ENCODE results near the gene MRM3.

The MRM3 gene

GRCh38 chr17:798246-798645 lies 16.1 kb downstream of the MRM3 start:
- no peak for TF ChIP-seq CTCF (IDR thresholded peaks at IDR 0.05; ENCODE audit: low read depth, low read length)
- H3K4me3 ChIP-seq (replicated peaks in 1 of 2; ENCODE audit: low read depth in 2 of 2, low read length in 2 of 2), result no peak overlapping the region
- DNase-seq (ENCODE audit: low read depth in 2 of 2), result no peak

GRCh38 chr17:799261-799660 lies 17.1 kb downstream of the MRM3 start:
- no peak for DNase-seq (ENCODE audit: low read depth in 2 of 2)
- H3K4me3 ChIP-seq (replicated peaks in 1 of 2; ENCODE audit: low read depth in 2 of 2, low read length in 2 of 2), result no peak overlapping the region
- no peak for TF ChIP-seq CTCF (IDR thresholded peaks at IDR 0.05; ENCODE audit: low read depth, low read length)

GRCh38 chr17:800446-801242 lies 18.5 kb downstream of the MRM3 start:
- no peak overlapping the region for H3K4me3 ChIP-seq (replicated peaks in 1 of 2; ENCODE audit: low read depth in 2 of 2, low read length in 2 of 2)
- no peak for DNase-seq (ENCODE audit: low read depth in 2 of 2)
- TF ChIP-seq CTCF (IDR thresholded peaks at IDR 0.05; ENCODE audit: low read depth, low read length), result no peak

- no peak for TF ChIP-seq CTCF (IDR thresholded peaks at IDR 0.05; ENCODE audit: low read depth, low read length)
- no peak overlapping the region for H3K4me3 ChIP-seq (replicated peaks in 1 of 2; ENCODE audit: low read depth in 2 of 2, low read length in 2 of 2)
- DNase-seq (ENCODE audit: low read depth in 2 of 2), result peak in 1 of 2 donors; percentile 20
These were observed 19.5 kb downstream of the MRM3 start for GRCh38 chr17:801660-802059.

GRCh38 chr17:802481-802880 lies 20.3 kb downstream of the MRM3 start:
- TF ChIP-seq CTCF (IDR thresholded peaks at IDR 0.05; ENCODE audit: low read depth, low read length), result no peak
- DNase-seq (ENCODE audit: low read depth in 2 of 2), result no peak
- H3K4me3 ChIP-seq (replicated peaks in 1 of 2; ENCODE audit: low read depth in 2 of 2, low read length in 2 of 2), result no peak overlapping the region

- no peak for TF ChIP-seq CTCF (IDR thresholded peaks at IDR 0.05; ENCODE audit: low read depth, low read length)
- DNase-seq (ENCODE audit: low read depth in 2 of 2), result no peak
These were observed 21.0 kb downstream of the MRM3 start for GRCh38 chr17:802901-803881.

More at GRCh38 chr17:802901-803881, 21.0 kb downstream of the MRM3 start:
- H3K4me3 ChIP-seq (replicated peaks in 1 of 2; ENCODE audit: low read depth in 2 of 2, low read length in 2 of 2), result no peak overlapping the region
